Activated naive CD4-positive, alpha-beta T cell treated with anti-CD3 and anti-CD28 coated beads for 36 hours (primary cell): ENCODE measurements around the gene STEAP3. TPM values are rescaled to one million over a fixed set of nuclear protein-coding genes. Genes with fewer than 3 reads are reported as not detected.

Experiments
- CTCF ChIA-PET: fragments of 350-600 bp; sonication (Branson Sonifier 250); formaldehyde crosslinking; loops from one replicate; lab custom pipeline; 2021; ENCODE audit warnings: antibody characterized with exemption; lab: Charles Lee
- DNase-seq: peaks from one replicate; pipeline ENCODE4 v3.0.0-alpha.2; 2020
- H3K27ac Mint-ChIP-seq: one replicate; pipeline ENCODE4 v1.8.0; 2021; ENCODE audit warnings: mild to moderate bottlenecking, mixed read lengths
- H3K27me3 Mint-ChIP-seq: one replicate; pipeline ENCODE4 v1.8.0; 2021; ENCODE audit warnings: low read depth, mixed read lengths
- H3K36me3 Mint-ChIP-seq: one replicate; pipeline ENCODE4 v1.8.0; 2021; ENCODE audit warnings: low read depth, mixed read lengths
- H3K4me1 Mint-ChIP-seq: one replicate; pipeline ENCODE4 v1.8.0; 2021; ENCODE audit warnings: low read depth, mixed read lengths
- H3K4me3 Mint-ChIP-seq: one replicate; pipeline ENCODE4 v1.8.0; 2021; ENCODE audit warnings: mild to moderate bottlenecking, moderate library complexity, mixed read lengths
- H3K9me3 Mint-ChIP-seq: one replicate; pipeline ENCODE4 v1.8.0; 2021; ENCODE audit warnings: mixed read lengths
- intact Hi-C: fragments of 100-400 bp; cut with micrococcal nuclease; formaldehyde crosslinking; loops from one replicate; pipeline ENCODE4 v1.15.1; 2023
- total RNA-seq, 2 experiments: library from RNA; stranded (reverse); gene quantifications; one replicate each; pipeline ENCODE4 v1.2.3, GENCODE V29; 2021

The STEAP3 gene
- total RNA-seq, 2 experiments from 2014 or later, result 0.07 TPM

GRCh38 chr2:119231975-119232665 is 8.5 kb downstream of the STEAP3 start:
- H3K4me3 Mint-ChIP-seq, result no peak overlapping the region
- H3K9me3 Mint-ChIP-seq, result no peaks in the 10 kb centered on the region
- no peaks in the 10 kb centered on the region for H3K27me3 Mint-ChIP-seq
- no peak overlapping the region for H3K27ac Mint-ChIP-seq
- H3K36me3 Mint-ChIP-seq, result no peaks in the 10 kb centered on the region
- CTCF ChIA-PET, result no interaction called here
- intact Hi-C loops, result loop anchor here (10.0 kb wide), 1 partner anchor 63 kb away; no protein-coding TSS in a partner anchor
- peaks cover 3% of the 10 kb centered on the region for H3K4me1 Mint-ChIP-seq
- DNase-seq, result peak; percentile 23

GRCh38 chr2:119232666-119232993 is 9.0 kb downstream of the STEAP3 start:
- DNase-seq, result no peak
- CTCF ChIA-PET, result no interaction called here
- Mint-ChIP-seq H3K27me3 (no peaks in the 10 kb centered on the region), H3K9me3 (no peaks in the 10 kb centered on the region), H3K27ac (no peak overlapping the region), H3K4me1 (peaks cover 3% of the 10 kb centered on the region), H3K4me3 (no peak overlapping the region), H3K36me3 (no peaks in the 10 kb centered on the region)
- intact Hi-C loops, result loop anchor here (10.0 kb wide), 1 partner anchor 62 kb away; no protein-coding TSS in a partner anchor

- Mint-ChIP-seq H3K36me3 (no peaks in the 10 kb centered on the region), H3K27me3 (no peaks in the 10 kb centered on the region), H3K9me3 (no peaks in the 10 kb centered on the region), H3K27ac (no peak overlapping the region), H3K4me1 (peaks cover 3% of the 10 kb centered on the region), H3K4me3 (no peak overlapping the region)
- DNase-seq, result no peak
- intact Hi-C loops, result loop anchor here (1.0 to 10.0 kb wide), 2 partner anchors 61 to 243 kb away; no protein-coding TSS in a partner anchor
- CTCF ChIA-PET, result no interaction called here
Observed at GRCh38 chr2:119233326-119234020, 9.8 kb downstream of the STEAP3 start.

GRCh38 chr2:119234021-119235019 is 10.7 kb downstream of the STEAP3 start:
- Mint-ChIP-seq H3K36me3 (no peaks in the 10 kb centered on the region), H3K9me3 (no peaks in the 10 kb centered on the region), H3K4me3 (no peak overlapping the region), H3K27ac (no peak overlapping the region), H3K27me3 (no peaks in the 10 kb centered on the region), H3K4me1 (peaks cover 3% of the 10 kb centered on the region)
- peak; percentile 18 for DNase-seq
- CTCF ChIA-PET, result interaction anchor here (0.9 to 1.0 kb wide), 2 partner anchors 30 to 35 kb away, joined by 3 read pairs; no protein-coding TSS in a partner anchor
- intact Hi-C loops, result loop anchor here (1.0 to 10.0 kb wide), 2 partner anchors 60 to 242 kb away; no protein-coding TSS in a partner anchor

GRCh38 chr2:119236796-119237195 is 13.2 kb downstream of the STEAP3 start:
- Mint-ChIP-seq H3K4me1 (peaks cover 3% of the 10 kb centered on the region), H3K27ac (no peak overlapping the region), H3K27me3 (no peaks in the 10 kb centered on the region), H3K9me3 (no peaks in the 10 kb centered on the region), H3K36me3 (no peaks in the 10 kb centered on the region), H3K4me3 (no peak overlapping the region)
- intact Hi-C loops, result loop anchor here (10.0 kb wide), 1 partner anchor 58 kb away; no protein-coding TSS in a partner anchor
- DNase-seq, result no peak
- CTCF ChIA-PET, result no interaction called here

- Mint-ChIP-seq H3K9me3 (no peaks in the 10 kb centered on the region), H3K27ac (no peak overlapping the region), H3K4me3 (no peak overlapping the region), H3K4me1 (no peaks in the 10 kb centered on the region), H3K36me3 (no peaks in the 10 kb centered on the region), H3K27me3 (no peaks in the 10 kb centered on the region)
- CTCF ChIA-PET, result no interaction called here
- no peak for DNase-seq
- intact Hi-C loops, result no loop called here
Observed at GRCh38 chr2:119240311-119241204, 16.9 kb downstream of the STEAP3 start.

- Mint-ChIP-seq H3K36me3 (no peaks in the 10 kb centered on the region), H3K9me3 (no peaks in the 10 kb centered on the region), H3K27me3 (no peaks in the 10 kb centered on the region), H3K4me1 (no peaks in the 10 kb centered on the region), H3K4me3 (no peak overlapping the region), H3K27ac (no peak overlapping the region)
- CTCF ChIA-PET, result no interaction called here
- intact Hi-C loops, result no loop called here
- DNase-seq, result no peak
Observed at GRCh38 chr2:119241205-119241532, 17.5 kb downstream of the STEAP3 start.

GRCh38 chr2:119242276-119243119 is 18.9 kb downstream of the STEAP3 start:
- intact Hi-C loops, result no loop called here
- Mint-ChIP-seq H3K27me3 (no peaks in the 10 kb centered on the region), H3K4me3 (no peak overlapping the region), H3K4me1 (no peaks in the 10 kb centered on the region), H3K27ac (no peak overlapping the region), H3K36me3 (no peaks in the 10 kb centered on the region), H3K9me3 (no peaks in the 10 kb centered on the region)
- DNase-seq, result no peak
- CTCF ChIA-PET, result interaction anchor here (0.8 kb wide), 1 partner anchor 14 kb away, joined by 3 read pairs; no protein-coding TSS in a partner anchor

- Mint-ChIP-seq H3K36me3 (no peaks in the 10 kb centered on the region), H3K27ac (no peak overlapping the region), H3K9me3 (no peaks in the 10 kb centered on the region), H3K27me3 (no peaks in the 10 kb centered on the region), H3K4me3 (no peak overlapping the region), H3K4me1 (no peaks in the 10 kb centered on the region)
- CTCF ChIA-PET, result no interaction called here
- DNase-seq, result no peak
- intact Hi-C loops, result no loop called here
Observed at GRCh38 chr2:119243621-119244020, 20.0 kb downstream of the STEAP3 start.

- Mint-ChIP-seq H3K36me3 (no peaks in the 10 kb centered on the region), H3K4me1 (no peaks in the 10 kb centered on the region), H3K27ac (no peak overlapping the region), H3K4me3 (no peak overlapping the region), H3K27me3 (no peaks in the 10 kb centered on the region), H3K9me3 (no peaks in the 10 kb centered on the region)
- intact Hi-C loops, result no loop called here
- CTCF ChIA-PET, result no interaction called here
- no peak for DNase-seq
Observed at GRCh38 chr2:119245076-119245840, 21.6 kb downstream of the STEAP3 start.
